HS-27A (cell line): Measurements from ENCODE around the gene COL16A1.

Experiments
- DNase-seq: peaks from one replicate; pipeline ENCODE4 v3.0.0-alpha.2; 2012; ENCODE audit warnings: low read depth, missing footprints

The COL16A1 gene

GRCh38 chr1:31705080-31705866 is 1.5 kb upstream of the COL16A1 start:
- no peak for DNase-seq

GRCh38 chr1:31704271-31705079 is 658 bp upstream of the COL16A1 start:
- DNase-seq = no peak

- DNase-seq = no peak
These were observed 897 bp downstream of the COL16A1 start for GRCh38 chr1:31702836-31703404.

- DNase-seq = peak; percentile 99
These were observed 2.6 kb downstream of the COL16A1 start for GRCh38 chr1:31701091-31701736.

- no peak for DNase-seq
These were observed 3.2 kb downstream of the COL16A1 start for GRCh38 chr1:31700468-31701090.

GRCh38 chr1:31699341-31699891 is 4.4 kb downstream of the COL16A1 start:
- no peak for DNase-seq

GRCh38 chr1:31697369-31697984 is 6.3 kb downstream of the COL16A1 start:
- DNase-seq = no peak

GRCh38 chr1:31696242-31696641 is 7.6 kb downstream of the COL16A1 start:
- DNase-seq = no peak

- DNase-seq = no peak
These were observed 8.5 kb downstream of the COL16A1 start for GRCh38 chr1:31695327-31695726.

GRCh38 chr1:31694964-31695313 is 8.9 kb downstream of the COL16A1 start:
- no peak for DNase-seq

- DNase-seq = no peak
These were observed 9.5 kb downstream of the COL16A1 start for GRCh38 chr1:31694069-31694963.

GRCh38 chr1:31693231-31693630 is 10.6 kb downstream of the COL16A1 start:
- DNase-seq = no peak

- no peak for DNase-seq
These were observed 11.9 kb downstream of the COL16A1 start for GRCh38 chr1:31691951-31692350.

- no peak for DNase-seq
These were observed 12.4 kb downstream of the COL16A1 start for GRCh38 chr1:31691446-31691845.

- DNase-seq = no peak
These were observed 12.9 kb downstream of the COL16A1 start for GRCh38 chr1:31690921-31691320.

- DNase-seq = peak; percentile 94
These were observed 14.0 kb downstream of the COL16A1 start for GRCh38 chr1:31689854-31690253.

GRCh38 chr1:31689379-31689778 is 14.4 kb downstream of the COL16A1 start:
- DNase-seq = no peak

GRCh38 chr1:31688233-31688918 is 15.4 kb downstream of the COL16A1 start:
- no peak for DNase-seq

GRCh38 chr1:31687601-31688000 is 16.2 kb downstream of the COL16A1 start:
- DNase-seq = no peak

- no peak for DNase-seq
These were observed 18.0 kb downstream of the COL16A1 start for GRCh38 chr1:31685795-31686194.
